ENCODE data around the gene MMP20.
A peak's percentile ranks its signal among the peaks of the same experiment; 100 is the strongest.

MMP20 gene

DNA sequence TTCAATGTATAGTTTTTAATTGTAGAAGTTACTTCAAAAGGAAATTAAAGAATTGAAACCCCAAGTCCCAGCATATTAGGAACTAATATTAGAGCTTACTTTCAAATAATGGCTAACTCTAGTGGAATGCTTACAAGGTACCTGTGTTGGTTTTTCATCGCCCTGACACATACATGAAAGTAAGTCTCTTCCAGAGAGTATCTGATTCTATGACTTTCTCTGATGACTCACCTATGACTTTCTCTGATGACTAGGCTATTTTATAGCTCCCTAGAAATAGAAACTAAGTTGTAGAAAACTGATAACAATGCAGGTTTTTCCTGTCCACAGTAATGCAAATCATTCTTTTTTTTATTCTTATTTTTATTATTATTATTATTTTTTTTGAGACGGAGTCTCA lies 61.0 kb downstream of the MMP20 start:
- DNase-seq (ENCODE audit: low read depth) = peak; percentile 69
- TF ChIP-seq, protein P1, sequence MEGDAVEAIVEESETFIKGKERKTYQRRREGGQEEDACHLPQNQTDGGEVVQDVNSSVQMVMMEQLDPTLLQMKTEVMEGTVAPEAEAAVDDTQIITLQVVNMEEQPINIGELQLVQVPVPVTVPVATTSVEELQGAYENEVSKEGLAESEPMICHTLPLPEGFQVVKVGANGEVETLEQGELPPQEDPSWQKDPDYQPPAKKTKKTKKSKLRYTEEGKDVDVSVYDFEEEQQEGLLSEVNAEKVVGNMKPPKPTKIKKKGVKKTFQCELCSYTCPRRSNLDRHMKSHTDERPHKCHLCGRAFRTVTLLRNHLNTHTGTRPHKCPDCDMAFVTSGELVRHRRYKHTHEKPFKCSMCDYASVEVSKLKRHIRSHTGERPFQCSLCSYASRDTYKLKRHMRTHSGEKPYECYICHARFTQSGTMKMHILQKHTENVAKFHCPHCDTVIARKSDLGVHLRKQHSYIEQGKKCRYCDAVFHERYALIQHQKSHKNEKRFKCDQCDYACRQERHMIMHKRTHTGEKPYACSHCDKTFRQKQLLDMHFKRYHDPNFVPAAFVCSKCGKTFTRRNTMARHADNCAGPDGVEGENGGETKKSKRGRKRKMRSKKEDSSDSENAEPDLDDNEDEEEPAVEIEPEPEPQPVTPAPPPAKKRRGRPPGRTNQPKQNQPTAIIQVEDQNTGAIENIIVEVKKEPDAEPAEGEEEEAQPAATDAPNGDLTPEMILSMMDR (conservative IDR thresholded peaks at IDR 0.05; ENCODE audit: low read depth, low read length) = no peak
- no peak overlapping the region for H3K4me3 ChIP-seq (ENCODE audit: low read depth, low read length)

DNA sequence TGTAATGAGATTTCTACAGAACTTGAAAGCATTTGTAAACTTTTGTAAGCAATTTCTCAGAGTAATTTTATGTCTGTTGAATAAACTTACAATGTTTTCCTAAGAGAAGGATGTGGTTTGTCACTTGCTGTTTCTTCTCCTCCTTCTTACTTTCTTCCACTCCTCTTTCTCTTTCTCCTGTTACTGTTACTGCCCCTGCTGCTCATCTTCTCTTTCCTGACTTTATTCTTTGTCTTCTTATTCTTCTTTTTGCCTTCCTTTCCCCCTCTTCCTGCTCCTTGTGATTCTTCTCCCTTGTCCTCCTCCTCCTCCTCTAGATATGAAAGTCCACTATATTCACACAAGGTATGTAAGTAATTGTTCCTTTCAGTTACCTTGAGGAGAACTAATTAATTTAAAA lies 63.5 kb downstream of the MMP20 start:
- no peak overlapping the region for H3K4me3 ChIP-seq (ENCODE audit: low read depth, low read length)
- TF ChIP-seq, protein P1 (conservative IDR thresholded peaks at IDR 0.05; ENCODE audit: low read depth, low read length) = no peak
- no peak for DNase-seq (ENCODE audit: low read depth)

DNA sequence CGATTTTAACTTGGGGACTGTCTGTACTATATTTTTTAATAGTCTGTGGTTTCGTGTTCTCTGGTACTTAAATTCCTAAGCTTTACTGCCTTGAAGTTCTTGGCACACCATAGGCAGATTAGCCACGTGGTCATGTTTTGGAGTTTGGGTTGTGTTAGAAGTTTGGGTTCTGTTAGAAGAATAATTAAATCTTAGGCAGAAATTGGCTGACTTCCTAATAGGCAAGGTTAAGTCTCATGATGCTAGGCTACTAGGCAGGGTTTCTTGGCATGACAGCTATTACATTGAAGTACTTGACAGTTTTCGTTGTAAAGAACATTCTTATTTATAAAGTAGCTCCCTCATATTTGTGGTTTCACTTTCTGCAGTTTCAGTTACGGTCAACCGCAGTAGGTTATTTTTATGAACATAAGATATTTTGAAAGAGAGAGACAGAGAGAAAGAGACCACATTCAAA lies 64.5 kb downstream of the MMP20 start:
- TF ChIP-seq, protein P1 (conservative IDR thresholded peaks at IDR 0.05; ENCODE audit: low read depth, low read length) = no peak
- peak overlapping the region; percentile 38 for H3K4me3 ChIP-seq (ENCODE audit: low read depth, low read length)
- peak; percentile 95 for DNase-seq (ENCODE audit: low read depth)

DNA sequence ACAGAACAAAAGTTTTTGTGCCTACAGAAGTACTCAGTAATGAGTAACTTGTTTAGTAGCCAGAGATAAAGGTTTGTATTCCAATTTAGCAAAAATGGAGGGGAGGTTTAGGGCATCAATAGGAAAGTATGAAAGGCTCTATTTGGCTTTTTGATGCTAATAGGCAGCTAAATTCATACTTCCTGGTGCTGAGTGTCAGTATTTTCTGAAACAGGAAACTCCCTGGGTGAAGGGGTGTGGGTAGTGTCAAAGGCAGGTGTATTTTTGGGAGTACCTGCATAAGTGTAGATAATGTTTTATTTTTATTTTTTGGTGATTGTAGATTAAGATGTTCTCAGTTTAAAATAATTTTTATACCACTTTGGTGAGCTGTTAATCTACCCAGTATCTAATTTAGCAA lies 65.3 kb downstream of the MMP20 start:
- TF ChIP-seq, protein P1 (conservative IDR thresholded peaks at IDR 0.05; ENCODE audit: low read depth, low read length) = no peak
- no peak overlapping the region for H3K4me3 ChIP-seq (ENCODE audit: low read depth, low read length)
- no peak for DNase-seq (ENCODE audit: low read depth)

DNA sequence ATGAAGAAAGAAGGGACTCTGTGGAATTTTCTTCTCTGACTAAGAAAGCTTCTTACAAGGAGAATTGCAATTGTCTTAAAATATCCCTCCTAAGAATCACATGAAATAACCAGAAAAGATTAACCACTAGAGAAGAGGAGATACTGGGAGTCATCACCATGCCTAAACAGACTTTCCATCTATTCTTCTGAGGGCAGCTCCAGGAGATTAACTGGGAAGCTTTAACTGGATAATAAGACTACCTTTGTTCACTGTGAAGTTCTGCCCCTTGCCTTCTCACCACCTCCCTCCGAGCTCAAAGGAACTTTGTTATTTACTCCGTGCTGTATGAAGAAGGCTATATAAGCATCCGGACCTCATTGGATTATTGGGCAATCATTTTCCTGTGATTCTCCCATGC lies 70.0 kb downstream of the MMP20 start:
- TF ChIP-seq, protein P1 (conservative IDR thresholded peaks at IDR 0.05; ENCODE audit: low read depth, low read length) = no peak
- no peak for DNase-seq (ENCODE audit: low read depth)

DNA sequence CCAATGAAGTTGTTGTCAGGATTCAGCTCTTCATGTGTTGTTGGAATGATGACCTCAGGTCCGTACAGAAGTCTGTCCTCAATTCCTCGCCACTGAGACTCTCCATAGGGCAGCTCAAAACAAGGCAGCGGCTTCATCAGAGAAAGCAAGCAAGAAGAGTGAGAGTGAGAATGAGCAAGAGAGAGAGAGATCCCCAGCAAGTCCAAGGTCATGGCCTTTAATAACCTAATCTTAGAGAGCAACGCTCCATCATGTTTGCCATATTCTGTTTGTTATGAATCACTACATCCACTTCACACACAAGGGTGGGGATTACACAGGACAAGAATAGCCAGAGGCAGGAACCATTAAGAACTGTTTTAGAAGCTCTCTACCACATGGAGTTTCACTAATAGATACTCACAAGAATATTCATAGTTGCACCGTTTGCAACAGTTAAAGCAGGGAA lies 71.3 kb downstream of the MMP20 start:
- TF ChIP-seq, protein P1 (conservative IDR thresholded peaks at IDR 0.05; ENCODE audit: low read depth, low read length) = no peak
- no peak for DNase-seq (ENCODE audit: low read depth)
- H3K4me3 ChIP-seq (ENCODE audit: low read depth, low read length) = no peak overlapping the region

More for the DNA sequence above, 70.0 kb downstream of the MMP20 start:
- H3K4me3 ChIP-seq (ENCODE audit: low read depth, low read length) = no peak overlapping the region

DNA sequence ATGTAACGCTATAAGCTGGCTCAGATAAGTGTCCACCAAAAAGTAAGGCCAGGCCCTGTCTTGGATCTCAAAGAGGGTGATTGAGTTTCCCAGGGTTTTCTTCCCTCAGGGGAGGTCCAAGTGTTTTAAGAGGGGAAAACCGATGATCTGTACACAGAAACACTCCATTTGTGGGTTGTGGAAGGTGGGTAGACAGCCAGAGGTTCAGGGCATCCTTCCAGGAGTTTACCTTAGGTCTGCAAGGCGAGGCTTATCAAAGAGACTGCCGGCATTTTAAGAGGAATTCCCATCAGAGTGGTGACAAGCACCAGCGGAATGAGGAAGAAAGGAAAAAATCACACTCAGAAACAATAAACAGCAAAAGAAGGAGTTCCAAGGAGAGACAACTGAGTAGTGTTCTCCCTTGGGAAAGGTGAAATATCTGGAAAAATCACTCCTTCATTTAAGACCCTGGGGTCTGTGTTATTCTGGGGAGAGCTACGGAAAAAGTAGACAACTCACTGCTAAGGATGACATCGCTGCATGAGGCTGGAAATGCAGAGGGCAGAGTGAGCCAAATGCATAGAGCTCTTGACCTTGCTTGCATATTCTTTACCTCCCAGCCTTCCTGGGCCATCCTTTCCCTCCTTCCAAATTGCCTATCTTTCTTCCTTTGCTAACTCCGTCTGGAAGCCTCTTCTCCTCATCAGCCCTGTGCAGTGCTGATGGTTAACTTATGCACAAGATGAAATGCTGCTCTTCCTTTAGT lies 72.5 kb downstream of the MMP20 start:
- TF ChIP-seq, protein P1 (conservative IDR thresholded peaks at IDR 0.05; ENCODE audit: low read depth, low read length) = no peak
- H3K4me3 ChIP-seq (ENCODE audit: low read depth, low read length) = no peak overlapping the region
- DNase-seq (ENCODE audit: low read depth) = peak; percentile 20

Measured in choroid plexus epithelial cell (primary cell).